Raji (cell line): Measurements from ENCODE around the gene ADK.

Experiments used
- POLR2A ChIP-seq: IDR thresholded peaks from 2 replicates; pipeline ENCODE4 v1.6.1; 2011; ENCODE audit warnings: low read depth, low read length, control low read depth; ENCODE audit not compliant: insufficient read depth

Gene ADK

GRCh38 chr10:74199315-74199714 lies 48.3 kb downstream of the ADK start:
- TF ChIP-seq POLR2A, result no peak

- TF ChIP-seq POLR2A, result no peak
Measured at GRCh38 chr10:74202356-74202755, 51.3 kb downstream of the ADK start.

- TF ChIP-seq POLR2A, result no peak
Measured at GRCh38 chr10:74206746-74207145, 55.7 kb downstream of the ADK start.

GRCh38 chr10:74207691-74208480 lies 56.9 kb downstream of the ADK start:
- no peak for TF ChIP-seq POLR2A

- TF ChIP-seq POLR2A, result no peak
Measured at GRCh38 chr10:74208997-74209396, 58.0 kb downstream of the ADK start.

GRCh38 chr10:74213019-74213418 lies 62.0 kb downstream of the ADK start:
- TF ChIP-seq POLR2A, result no peak

- TF ChIP-seq POLR2A, result no peak
Measured at GRCh38 chr10:74213571-74214162, 62.6 kb downstream of the ADK start.

- no peak for TF ChIP-seq POLR2A
Measured at GRCh38 chr10:74223755-74224529, 72.9 kb downstream of the ADK start.

- TF ChIP-seq POLR2A, result no peak
Measured at GRCh38 chr10:74227697-74228424, 76.8 kb downstream of the ADK start.

GRCh38 chr10:74231375-74231774 lies 80.4 kb downstream of the ADK start:
- TF ChIP-seq POLR2A, result no peak

- TF ChIP-seq POLR2A, result no peak
Measured at GRCh38 chr10:74233281-74233680, 82.3 kb downstream of the ADK start.

GRCh38 chr10:74234569-74234968 lies 83.5 kb downstream of the ADK start:
- TF ChIP-seq POLR2A, result no peak

- no peak for TF ChIP-seq POLR2A
Measured at GRCh38 chr10:74238031-74238431, 87.0 kb downstream of the ADK start.

GRCh38 chr10:74238516-74238915 lies 87.5 kb downstream of the ADK start:
- TF ChIP-seq POLR2A, result no peak

GRCh38 chr10:74243067-74243466 lies 92.0 kb downstream of the ADK start:
- TF ChIP-seq POLR2A, result no peak

- no peak for TF ChIP-seq POLR2A
Measured at GRCh38 chr10:74244097-74244685, 93.2 kb downstream of the ADK start.

- TF ChIP-seq POLR2A, result no peak
Measured at GRCh38 chr10:74244807-74245206, 93.8 kb downstream of the ADK start.
